ENCODE measurements around the gene GRIK1. TPM values are rescaled to one million over a fixed set of nuclear protein-coding genes. Genes with fewer than 3 reads are reported as not detected.

GRIK1 gene
- total RNA-seq, 4 donors from 2014 or later, result 0.30 to 0.76 (median 0.36) TPM

DNA sequence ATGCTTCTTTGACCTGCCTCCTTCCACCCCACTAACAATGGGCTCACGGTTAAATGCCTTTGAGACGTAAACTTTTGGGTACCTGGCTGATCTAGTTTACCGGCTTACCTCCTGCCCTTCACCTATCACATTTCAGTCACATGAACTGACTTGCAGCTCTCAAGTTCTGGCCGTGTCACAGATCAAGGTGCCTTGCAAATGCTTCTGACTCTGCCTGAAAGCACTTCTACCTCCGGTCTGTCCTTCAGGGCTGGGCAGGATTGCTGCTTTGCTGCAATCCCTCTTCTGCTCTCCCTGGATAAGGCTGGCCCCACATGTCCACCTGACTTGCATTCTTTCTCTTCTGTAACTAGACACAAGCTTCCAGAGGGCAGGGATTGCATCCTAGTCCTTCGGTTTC is 69.0 kb downstream of the GRIK1 start:
- no peak overlapping the region for H3K4me3 ChIP-seq (ENCODE audit: low read depth, poor library complexity, severe bottlenecking)
- 40 to 51% methylated on average over 6 of the region's 6 CpGs for WGBS, 2 donors
- intact Hi-C loops (cut with DNase I; ENCODE audit: low total_unique reads), result no loop called here
- DNase-seq (ENCODE audit: low spot score in 2 of 2), result no peak
- TF ChIP-seq, protein P1, sequence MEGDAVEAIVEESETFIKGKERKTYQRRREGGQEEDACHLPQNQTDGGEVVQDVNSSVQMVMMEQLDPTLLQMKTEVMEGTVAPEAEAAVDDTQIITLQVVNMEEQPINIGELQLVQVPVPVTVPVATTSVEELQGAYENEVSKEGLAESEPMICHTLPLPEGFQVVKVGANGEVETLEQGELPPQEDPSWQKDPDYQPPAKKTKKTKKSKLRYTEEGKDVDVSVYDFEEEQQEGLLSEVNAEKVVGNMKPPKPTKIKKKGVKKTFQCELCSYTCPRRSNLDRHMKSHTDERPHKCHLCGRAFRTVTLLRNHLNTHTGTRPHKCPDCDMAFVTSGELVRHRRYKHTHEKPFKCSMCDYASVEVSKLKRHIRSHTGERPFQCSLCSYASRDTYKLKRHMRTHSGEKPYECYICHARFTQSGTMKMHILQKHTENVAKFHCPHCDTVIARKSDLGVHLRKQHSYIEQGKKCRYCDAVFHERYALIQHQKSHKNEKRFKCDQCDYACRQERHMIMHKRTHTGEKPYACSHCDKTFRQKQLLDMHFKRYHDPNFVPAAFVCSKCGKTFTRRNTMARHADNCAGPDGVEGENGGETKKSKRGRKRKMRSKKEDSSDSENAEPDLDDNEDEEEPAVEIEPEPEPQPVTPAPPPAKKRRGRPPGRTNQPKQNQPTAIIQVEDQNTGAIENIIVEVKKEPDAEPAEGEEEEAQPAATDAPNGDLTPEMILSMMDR (IDR thresholded peaks at IDR 0.05), result no peak
- no peak for TF ChIP-seq POLR2A (IDR thresholded peaks at IDR 0.05)

DNA sequence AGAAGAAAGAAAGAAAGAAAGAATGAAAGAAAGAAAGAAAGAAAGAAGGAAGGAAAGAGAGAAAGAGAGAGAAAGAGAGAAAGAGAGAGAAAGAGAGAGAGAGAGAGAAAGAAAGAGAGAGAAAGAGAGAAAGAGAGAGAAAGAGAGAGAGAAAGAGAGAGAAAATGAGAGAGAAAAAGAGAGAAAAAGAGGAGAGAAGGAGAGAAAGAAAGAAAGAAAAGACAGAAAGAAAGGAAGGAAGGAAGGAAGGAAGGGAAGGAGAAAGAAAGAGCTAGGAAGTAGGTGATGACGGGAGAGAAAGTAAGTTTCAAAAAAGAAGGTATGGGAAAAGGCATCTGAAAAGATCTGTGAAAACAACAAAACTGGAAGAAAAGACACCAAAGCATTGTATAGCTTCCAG is 72.0 kb downstream of the GRIK1 start:
- 90 to 96% methylated on average over 1 of the region's 1 CpG for WGBS, 2 donors
- no peak for TF ChIP-seq POLR2A (IDR thresholded peaks at IDR 0.05)

DNA sequence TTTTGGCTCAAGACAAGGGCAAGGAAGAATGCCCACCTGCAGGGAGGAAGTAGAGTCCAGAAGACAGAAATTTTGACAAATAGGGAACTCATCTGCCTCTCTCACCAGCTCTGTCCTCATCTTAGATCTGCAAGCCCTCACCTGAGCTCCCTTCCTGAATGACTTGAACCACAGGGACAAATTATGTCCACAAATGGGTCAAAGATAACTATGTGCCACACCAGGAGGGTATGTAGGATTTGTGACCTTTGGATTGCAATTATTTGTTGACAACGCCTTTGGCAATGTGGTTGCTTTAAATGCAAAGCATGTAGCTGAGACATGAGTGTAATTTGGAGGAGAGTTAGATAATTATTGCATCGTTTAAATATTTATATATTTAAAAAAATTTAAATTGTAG is 79.5 kb downstream of the GRIK1 start:
- intact Hi-C loops (cut with DNase I; ENCODE audit: low total_unique reads), result no loop called here
- no peak for DNase-seq (ENCODE audit: low spot score in 2 of 2)
- H3K4me3 ChIP-seq (ENCODE audit: low read depth, poor library complexity, severe bottlenecking), result no peak overlapping the region
- TF ChIP-seq POLR2A (IDR thresholded peaks at IDR 0.05), result no peak
- TF ChIP-seq, protein P1 (IDR thresholded peaks at IDR 0.05), result no peak
- WGBS, 2 donors, result 76 to 81% methylated on average over 2 of the region's 2 CpGs

More for the DNA sequence above, 72.0 kb downstream of the GRIK1 start:
- intact Hi-C loops (cut with DNase I; ENCODE audit: low total_unique reads), result no loop called here
- H3K4me3 ChIP-seq (ENCODE audit: low read depth, poor library complexity, severe bottlenecking), result no peak overlapping the region
- DNase-seq (ENCODE audit: low spot score in 2 of 2), result no peak

DNA sequence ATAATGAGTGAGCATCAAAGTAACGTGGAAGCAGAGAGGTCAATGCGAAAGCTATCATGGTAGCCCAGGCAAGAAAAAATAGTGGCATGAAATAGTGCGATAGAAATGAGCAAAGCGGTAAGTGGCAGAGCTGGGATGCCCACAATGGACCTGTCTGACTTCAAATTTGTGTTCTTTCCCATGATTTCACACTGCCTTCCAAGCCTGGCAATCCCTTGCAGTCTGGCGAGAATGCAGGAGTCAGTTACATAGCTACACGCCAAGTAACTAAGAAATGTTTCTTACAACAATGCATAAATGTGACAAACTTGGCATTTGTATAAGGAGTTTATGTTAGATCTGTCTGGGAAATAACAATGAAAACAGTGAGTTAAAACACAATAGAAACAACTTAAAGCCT is 82.6 kb downstream of the GRIK1 start:
- DNase-seq (ENCODE audit: low spot score in 2 of 2), result no peak
- 85 to 86% methylated on average over 6 of the region's 6 CpGs for WGBS, 2 donors
- H3K4me3 ChIP-seq (ENCODE audit: low read depth, poor library complexity, severe bottlenecking), result no peak overlapping the region
- intact Hi-C loops (cut with DNase I; ENCODE audit: low total_unique reads), result no loop called here
- TF ChIP-seq, protein P1 (IDR thresholded peaks at IDR 0.05), result no peak
- no peak for TF ChIP-seq POLR2A (IDR thresholded peaks at IDR 0.05)

DNA sequence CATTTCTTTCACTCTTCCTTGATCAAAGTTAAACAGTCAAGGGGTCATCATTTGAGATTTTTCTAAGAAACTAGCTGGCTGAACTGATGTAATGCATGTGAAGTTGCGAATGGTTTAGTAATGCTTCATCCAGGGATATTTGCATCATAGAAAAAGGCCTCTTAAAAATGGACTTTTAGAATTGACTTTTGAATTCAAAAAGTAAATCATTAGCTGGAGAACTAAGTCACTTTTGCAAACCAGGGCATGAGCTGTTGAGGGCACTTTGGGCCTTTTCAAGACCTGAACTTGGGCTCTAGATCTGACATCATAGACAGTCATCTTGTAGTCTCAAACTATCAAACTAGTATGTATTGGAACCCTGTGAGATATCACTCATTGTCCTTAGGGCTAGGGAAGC is 85.0 kb downstream of the GRIK1 start:
- intact Hi-C loops (cut with DNase I; ENCODE audit: low total_unique reads), result no loop called here
- DNase-seq (ENCODE audit: low spot score in 2 of 2), result no peak
- 93 to 96% methylated on average over 1 of the region's 1 CpG for WGBS, 2 donors

DNA sequence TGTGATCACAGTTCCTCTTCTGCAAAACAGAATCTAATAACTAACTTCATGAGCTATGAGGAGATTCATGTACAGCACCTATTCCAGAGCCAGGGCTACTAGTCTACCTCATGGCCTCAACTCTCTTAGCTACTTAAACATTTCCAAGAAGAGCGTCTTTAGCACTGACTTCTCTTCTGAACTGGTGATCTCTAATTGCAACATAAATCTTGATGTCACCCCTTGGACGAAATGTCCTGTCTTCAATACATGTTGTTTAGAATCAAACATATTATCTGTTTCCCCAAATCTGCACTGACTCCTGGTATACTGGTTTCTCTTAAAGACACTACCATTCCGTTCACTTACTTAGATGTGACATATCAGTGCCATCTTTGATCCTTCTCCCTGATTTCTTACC is 88.2 kb downstream of the GRIK1 start:
- TF ChIP-seq, protein P1 (IDR thresholded peaks at IDR 0.05), result no peak
- no peak for TF ChIP-seq POLR2A (IDR thresholded peaks at IDR 0.05)
- intact Hi-C loops (cut with DNase I; ENCODE audit: low total_unique reads), result no loop called here
- H3K4me3 ChIP-seq (ENCODE audit: low read depth, poor library complexity, severe bottlenecking), result no peak overlapping the region
- WGBS, 2 donors, result 56 to 68% methylated on average over 3 of the region's 3 CpGs
- no peak for DNase-seq (ENCODE audit: low spot score in 2 of 2)

More for the DNA sequence above, 85.0 kb downstream of the GRIK1 start:
- TF ChIP-seq POLR2A (IDR thresholded peaks at IDR 0.05), result no peak
- TF ChIP-seq, protein P1 (IDR thresholded peaks at IDR 0.05), result no peak
- H3K4me3 ChIP-seq (ENCODE audit: low read depth, poor library complexity, severe bottlenecking), result no peak overlapping the region
